ENCODE data around the gene PLA2G12B. TPM values are rescaled to one million over a fixed set of nuclear protein-coding genes. Genes with fewer than 3 reads are reported as not detected.

Gene PLA2G12B
- total RNA-seq, 2 donors from 2014 or later: 0.90 to 4.2 TPM

DNA sequence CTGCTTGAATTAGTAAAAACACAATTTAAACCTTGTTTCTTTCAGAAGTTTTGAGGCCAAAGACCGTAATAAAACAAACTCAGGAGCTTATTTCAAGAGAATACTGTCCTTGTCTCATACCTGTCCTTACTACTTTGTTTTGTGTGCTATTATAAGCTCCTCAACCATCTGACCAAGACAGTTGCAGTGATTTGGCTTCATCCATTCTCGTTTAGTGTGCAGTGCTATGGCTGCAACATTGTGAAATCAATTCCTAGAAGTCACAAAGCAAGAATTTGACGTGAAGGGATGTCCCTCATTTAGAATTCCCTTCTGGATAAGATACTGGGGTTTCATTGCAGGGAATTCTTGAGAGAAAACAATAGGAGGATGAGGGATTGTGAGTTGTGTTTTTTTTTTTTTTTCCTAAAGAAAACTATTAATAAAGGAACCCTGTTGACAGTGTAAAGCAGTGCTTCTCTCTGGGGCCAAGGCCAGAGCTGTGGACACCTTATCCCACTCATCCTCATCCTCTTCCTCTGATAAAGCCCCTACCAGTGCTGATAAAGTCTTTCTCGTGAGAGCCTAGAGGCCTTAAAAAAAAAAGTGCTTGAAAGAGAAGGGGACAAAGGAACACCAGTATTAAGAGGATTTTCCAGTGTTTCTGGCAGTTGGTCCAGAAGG lies 61.3 kb downstream of the PLA2G12B start, which contains the start of gene OIT3:
TSS of gene OIT3 (plus strand) at position 604 of the 663 bp plus-strand sequence. CDS start 60 bp downstream, outside the sequence.
- DNase-seq (ENCODE audit: low spot score): no peak
- Histone ChIP-seq H3K27me3 (no peaks in the 10 kb centered on the region), H3K4me1 (peaks cover 0 to 21% of the 10 kb centered on the region in 2 donors), H3K4me3 (no peak within 1 kb of the TSS), H3K9me3 (no peaks in the 10 kb centered on the region), H3K36me3 (no peaks in the 10 kb centered on the region), H3K27ac (peak within 1 kb of the TSS in 1 of 2 donors; percentile 28)
- TF ChIP-seq CTCF (IDR thresholded peaks at IDR 0.05): no peak

DNA sequence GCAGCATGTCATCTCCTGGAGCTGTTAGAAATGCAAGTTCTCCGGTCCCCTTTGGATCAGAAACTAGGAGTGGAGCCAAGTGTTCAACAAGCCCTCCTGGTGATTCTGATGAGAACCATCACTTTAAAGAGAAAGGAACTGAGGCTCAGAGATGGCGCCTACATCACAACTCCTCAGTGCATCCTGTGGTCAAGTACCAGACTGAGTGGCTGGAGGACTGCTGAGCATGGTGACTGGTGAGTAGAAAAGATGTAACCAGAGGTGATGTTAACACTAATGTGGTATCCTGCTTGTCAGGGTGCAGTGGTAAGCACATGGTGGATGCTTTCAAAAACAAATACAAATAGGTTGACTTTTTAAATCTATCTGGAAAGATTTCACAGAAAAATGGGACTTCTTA lies 64.5 kb downstream of the PLA2G12B start:
- Histone ChIP-seq H3K4me3 (no peak overlapping the region), H3K27me3 (no peaks in the 10 kb centered on the region), H3K27ac (no peak overlapping the region), H3K36me3 (peaks cover 5% of the 10 kb centered on the region), H3K9me3 (no peaks in the 10 kb centered on the region), H3K4me1 (peaks cover 0 to 42% of the 10 kb centered on the region in 2 donors)
- no peak for TF ChIP-seq CTCF (IDR thresholded peaks at IDR 0.05)
- DNase-seq (ENCODE audit: low spot score): no peak

DNA sequence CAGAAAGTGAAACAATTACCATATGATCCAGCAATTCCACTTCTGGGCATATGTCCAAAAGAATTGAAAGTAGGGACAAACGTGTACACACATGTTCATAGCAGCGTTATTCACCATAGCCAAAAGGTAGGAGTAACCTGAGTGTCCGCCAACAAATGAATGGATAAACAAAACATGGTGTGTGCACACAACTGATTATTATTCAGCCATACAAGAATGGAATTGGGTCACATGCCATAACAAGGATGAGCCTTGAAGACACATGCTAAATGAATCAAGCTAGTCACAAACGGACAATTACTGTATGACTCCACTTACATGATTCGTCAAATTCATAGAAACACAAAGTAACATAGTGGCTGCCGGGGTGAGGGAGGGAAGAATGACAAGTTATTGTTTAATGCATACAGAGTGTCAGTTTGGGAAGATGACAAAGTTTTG lies 65.2 kb downstream of the PLA2G12B start:
- TF ChIP-seq CTCF (IDR thresholded peaks at IDR 0.05): no peak
- no peak overlapping the region for H3K4me3 ChIP-seq
- H3K27me3 ChIP-seq: no peaks in the 10 kb centered on the region
- H3K27ac ChIP-seq: no peak overlapping the region
- H3K9me3 ChIP-seq: no peaks in the 10 kb centered on the region
- no peak for DNase-seq (ENCODE audit: low spot score)
- peaks cover 5% of the 10 kb centered on the region for H3K36me3 ChIP-seq
- H3K4me1 ChIP-seq: peaks cover 0 to 42% of the 10 kb centered on the region in 2 donors

DNA sequence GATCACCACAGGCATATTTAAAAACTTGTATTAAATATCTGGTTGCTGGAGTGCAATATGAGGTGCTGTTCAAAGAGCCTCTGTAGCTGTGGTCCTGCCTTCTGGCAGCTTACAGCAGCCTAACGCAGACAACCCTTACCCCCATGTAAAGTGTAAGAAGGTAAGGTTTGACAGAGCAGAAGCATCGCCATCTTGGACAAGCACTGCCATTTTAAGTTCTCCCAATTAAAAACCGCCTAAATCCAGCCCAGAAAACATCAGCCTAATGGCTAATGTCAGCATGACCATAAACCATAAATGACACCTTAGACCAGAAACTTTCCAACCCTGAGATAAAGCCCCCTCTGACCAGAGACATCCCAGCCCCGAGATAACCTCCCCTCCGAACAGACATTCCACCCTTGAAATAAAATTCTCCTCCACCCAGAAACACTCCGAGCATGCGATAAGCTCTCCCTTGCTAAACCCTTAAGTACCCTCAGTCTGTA lies 66.4 kb downstream of the PLA2G12B start:
- Histone ChIP-seq H3K4me3 (no peak overlapping the region), H3K9me3 (no peaks in the 10 kb centered on the region), H3K4me1 (peaks cover 0 to 36% of the 10 kb centered on the region in 2 donors), H3K27me3 (no peaks in the 10 kb centered on the region), H3K36me3 (peaks cover 5% of the 10 kb centered on the region), H3K27ac (no peak overlapping the region)
- DNase-seq (ENCODE audit: low spot score): no peak
- no peak for TF ChIP-seq CTCF (IDR thresholded peaks at IDR 0.05)

GRCh38 chr10:72887043-72887442 lies 67.6 kb downstream of the PLA2G12B start:
- TF ChIP-seq CTCF (IDR thresholded peaks at IDR 0.05): no peak
- no peak for DNase-seq (ENCODE audit: low spot score)
- Histone ChIP-seq H3K4me3 (no peak overlapping the region), H3K27ac (peak overlapping the region in 1 of 2 donors; percentile 4), H3K36me3 (peaks cover 5% of the 10 kb centered on the region), H3K4me1 (peaks cover 0 to 30% of the 10 kb centered on the region in 2 donors), H3K27me3 (no peaks in the 10 kb centered on the region), H3K9me3 (no peaks in the 10 kb centered on the region)

Measured in right atrium auricular region (tissue), 2 donors.